Chondrocyte (in vitro differentiated cells): ENCODE measurements around the gene ZNF138. TPM values are rescaled to one million over a fixed set of nuclear protein-coding genes. Genes with fewer than 3 reads are reported as not detected.
"Not testable (repeated sequence)": the region's sequence is repeated elsewhere in the genome, so short reads cannot be mapped to it uniquely, and the experiment has no call there.

Experiments
- DNase-seq: peaks from one replicate; pipeline ENCODE4 v3.0.0; 2021; ENCODE audit warnings: mixed read lengths, low spot score
- H3K27ac Mint-ChIP-seq: one replicate; pipeline ENCODE4 v1.8.0; 2021; ENCODE audit warnings: mild to moderate bottlenecking, moderate library complexity, mixed read lengths; ENCODE audit not compliant: unreplicated experiment
- H3K27me3 Mint-ChIP-seq: 2 replicates; pipeline ENCODE4 v1.8.0; 2021; ENCODE audit warnings: low read depth, mixed read lengths
- H3K36me3 Mint-ChIP-seq: 2 replicates; pipeline ENCODE4 v1.8.0; 2021; ENCODE audit warnings: low read depth, mixed read lengths
- H3K4me1 Mint-ChIP-seq: 2 replicates; pipeline ENCODE4 v1.8.0; 2021; ENCODE audit warnings: low read depth, mild to moderate bottlenecking, mixed read lengths
- H3K4me3 Mint-ChIP-seq: one replicate; pipeline ENCODE4 v1.8.0; 2021; ENCODE audit warnings: mild to moderate bottlenecking, moderate library complexity, mixed read lengths; ENCODE audit not compliant: unreplicated experiment
- H3K9me3 Mint-ChIP-seq: 2 replicates; pipeline ENCODE4 v1.8.0; 2021; ENCODE audit warnings: low read depth, mixed read lengths
- total RNA-seq: library from RNA; stranded (reverse); gene quantifications from 3 replicates; pipeline ENCODE4 v1.2.1, GENCODE V29; 2021
- TF ChIP-seq, protein P1 (sequence below): fragments of 200-600 bp; sonication (generic); IDR thresholded peaks from 2 replicates; pipeline ENCODE4 v1.5.0; 2021; ENCODE audit warnings: antibody characterized with exemption, mild to moderate bottlenecking, moderate library complexity

Gene ZNF138
- total RNA-seq, 1 donor from 2014 or later, result 4.3 TPM

GRCh38 chr7:64793106-64793755 is 997 bp upstream of the ZNF138 start:
- no peak for DNase-seq
- Mint-ChIP-seq H3K27me3 (no peaks in the 10 kb centered on the region), H3K4me1 (peaks cover 22% of the 10 kb centered on the region), H3K36me3 (peaks cover 2% of the 10 kb centered on the region), H3K4me3 (no peak overlapping the region), H3K27ac (no peak overlapping the region), H3K9me3 (no peaks in the 10 kb centered on the region)
- TF ChIP-seq, protein P1, sequence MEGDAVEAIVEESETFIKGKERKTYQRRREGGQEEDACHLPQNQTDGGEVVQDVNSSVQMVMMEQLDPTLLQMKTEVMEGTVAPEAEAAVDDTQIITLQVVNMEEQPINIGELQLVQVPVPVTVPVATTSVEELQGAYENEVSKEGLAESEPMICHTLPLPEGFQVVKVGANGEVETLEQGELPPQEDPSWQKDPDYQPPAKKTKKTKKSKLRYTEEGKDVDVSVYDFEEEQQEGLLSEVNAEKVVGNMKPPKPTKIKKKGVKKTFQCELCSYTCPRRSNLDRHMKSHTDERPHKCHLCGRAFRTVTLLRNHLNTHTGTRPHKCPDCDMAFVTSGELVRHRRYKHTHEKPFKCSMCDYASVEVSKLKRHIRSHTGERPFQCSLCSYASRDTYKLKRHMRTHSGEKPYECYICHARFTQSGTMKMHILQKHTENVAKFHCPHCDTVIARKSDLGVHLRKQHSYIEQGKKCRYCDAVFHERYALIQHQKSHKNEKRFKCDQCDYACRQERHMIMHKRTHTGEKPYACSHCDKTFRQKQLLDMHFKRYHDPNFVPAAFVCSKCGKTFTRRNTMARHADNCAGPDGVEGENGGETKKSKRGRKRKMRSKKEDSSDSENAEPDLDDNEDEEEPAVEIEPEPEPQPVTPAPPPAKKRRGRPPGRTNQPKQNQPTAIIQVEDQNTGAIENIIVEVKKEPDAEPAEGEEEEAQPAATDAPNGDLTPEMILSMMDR, result no peak

GRCh38 chr7:64795176-64795575 is 948 bp downstream of the ZNF138 start:
- Mint-ChIP-seq H3K27ac (peak overlapping the region; percentile 100), H3K9me3 (no peaks in the 10 kb centered on the region), H3K4me3 (peak overlapping the region; percentile 99), H3K36me3 (peaks cover 12% of the 10 kb centered on the region), H3K4me1 (peaks cover 22% of the 10 kb centered on the region), H3K27me3 (no peaks in the 10 kb centered on the region)
- DNase-seq, result no peak
- TF ChIP-seq, protein P1, result no peak

DNA sequence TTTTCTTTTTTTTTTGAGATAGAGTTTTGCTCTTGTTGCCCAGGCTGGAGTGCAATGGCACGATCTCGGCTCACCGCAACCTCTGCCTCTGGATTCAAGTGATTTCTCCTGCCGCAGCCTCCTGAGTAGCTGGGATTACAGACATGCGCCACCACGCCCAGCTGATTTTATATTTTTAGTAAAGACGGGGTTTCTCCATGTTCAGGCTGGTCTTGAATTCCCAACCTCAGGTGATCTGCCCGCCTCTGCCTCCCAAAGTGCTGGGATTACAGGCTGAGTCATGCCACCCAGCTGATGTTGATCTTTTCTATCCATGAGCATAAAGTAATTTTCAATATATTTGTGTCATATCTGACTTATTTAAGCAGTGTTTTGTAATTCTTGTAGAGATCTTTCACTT is 4.9 kb downstream of the ZNF138 start:
- not testable (repeated sequence) for H3K4me3 Mint-ChIP-seq, H3K27ac Mint-ChIP-seq, H3K27me3 Mint-ChIP-seq, DNase-seq, H3K9me3 Mint-ChIP-seq
- peaks cover 20% of the 10 kb centered on the region for H3K4me1 Mint-ChIP-seq
- peaks cover 23% of the 10 kb centered on the region for H3K36me3 Mint-ChIP-seq

DNA sequence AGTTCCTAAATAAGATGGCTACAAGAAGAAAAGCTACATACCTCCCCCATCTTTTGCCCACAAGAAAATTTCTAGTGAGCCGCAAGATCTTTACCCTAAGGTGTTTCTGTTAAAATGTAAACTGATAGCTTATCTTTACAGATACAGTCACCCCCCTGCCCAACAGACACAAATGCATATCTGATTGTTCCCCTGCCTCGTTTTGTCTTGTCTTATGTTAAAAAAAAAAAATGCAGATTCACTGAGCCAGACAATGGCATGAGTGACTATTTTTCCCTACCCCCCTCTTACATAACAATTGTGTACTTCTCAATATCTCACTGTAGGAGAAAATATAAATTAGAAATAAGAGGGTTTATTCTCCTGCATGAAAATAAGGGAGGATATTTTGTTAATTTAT is 8.5 kb downstream of the ZNF138 start:
- no peaks in the 10 kb centered on the region for H3K4me1 Mint-ChIP-seq
- no peak overlapping the region for H3K4me3 Mint-ChIP-seq
- H3K27me3 Mint-ChIP-seq, result no peaks in the 10 kb centered on the region
- H3K27ac Mint-ChIP-seq, result no peak overlapping the region
- peaks cover 24% of the 10 kb centered on the region for H3K36me3 Mint-ChIP-seq
- TF ChIP-seq, protein P1, result no peak
- peaks cover 3% of the 10 kb centered on the region for H3K9me3 Mint-ChIP-seq
- no peak for DNase-seq

DNA sequence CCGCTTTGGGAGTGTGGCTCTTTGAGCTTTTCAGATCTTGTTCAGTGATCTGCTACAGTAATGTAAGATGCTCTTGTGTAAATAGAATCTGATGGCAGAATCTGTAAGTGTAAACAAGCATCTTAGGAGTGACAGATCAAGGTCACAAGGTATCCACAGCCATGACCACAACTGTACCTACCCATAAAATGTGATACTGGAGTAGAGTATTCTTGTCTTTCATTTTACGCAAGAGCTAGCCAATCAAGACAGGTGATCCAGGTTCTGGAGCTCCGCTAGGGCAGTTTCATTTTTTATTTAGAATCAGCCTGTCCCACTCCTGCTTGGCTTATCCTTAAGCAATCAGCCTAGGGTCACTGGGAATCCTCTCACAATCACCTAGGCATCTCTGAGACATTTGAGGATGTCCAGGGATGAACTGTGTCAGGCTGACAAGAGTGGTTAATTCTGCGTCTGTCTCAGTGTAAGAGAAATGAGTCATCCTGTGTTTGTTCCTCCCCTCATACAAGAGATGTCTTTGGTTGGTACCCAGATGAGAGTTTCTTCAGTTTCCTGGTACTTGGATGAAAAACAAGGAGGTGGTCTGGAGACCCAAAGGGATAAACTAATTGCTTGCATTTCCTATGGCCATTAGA is 13.6 kb downstream of the ZNF138 start:
- no peaks in the 10 kb centered on the region for H3K27me3 Mint-ChIP-seq
- TF ChIP-seq, protein P1, result no peak
- peaks cover 3% of the 10 kb centered on the region for H3K9me3 Mint-ChIP-seq
- H3K27ac Mint-ChIP-seq, result no peak overlapping the region
- no peaks in the 10 kb centered on the region for H3K4me1 Mint-ChIP-seq
- peaks cover 5% of the 10 kb centered on the region for H3K36me3 Mint-ChIP-seq
- no peak for DNase-seq
- H3K4me3 Mint-ChIP-seq, result no peak overlapping the region

DNA sequence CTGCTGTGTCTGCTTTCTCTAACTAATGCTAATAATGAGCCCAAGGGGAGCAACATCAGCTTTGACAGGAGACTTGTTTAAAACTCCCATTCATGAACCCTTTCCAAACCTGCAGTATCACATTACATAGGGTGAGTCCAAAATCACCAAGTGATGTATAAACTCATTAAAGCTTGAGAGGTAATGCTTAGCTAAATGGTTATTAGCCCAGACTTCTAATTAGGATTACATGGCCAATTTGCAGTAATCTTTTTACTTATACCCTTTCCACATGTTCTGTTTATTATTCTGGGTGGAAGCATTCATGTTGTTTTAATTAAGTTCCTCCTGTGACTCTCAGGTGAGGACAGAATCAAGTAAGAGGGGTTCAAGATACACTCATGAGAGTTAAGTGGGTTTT is 17.5 kb downstream of the ZNF138 start:
- H3K27ac Mint-ChIP-seq, result no peak overlapping the region
- H3K4me3 Mint-ChIP-seq, result no peak overlapping the region
- no peak for DNase-seq
- TF ChIP-seq, protein P1, result no peak
- peaks cover 4% of the 10 kb centered on the region for H3K36me3 Mint-ChIP-seq
- no peaks in the 10 kb centered on the region for H3K9me3 Mint-ChIP-seq
- no peaks in the 10 kb centered on the region for H3K4me1 Mint-ChIP-seq
- H3K27me3 Mint-ChIP-seq, result no peaks in the 10 kb centered on the region
